Measurements from ENCODE around the gene GPC6.

DNA sequence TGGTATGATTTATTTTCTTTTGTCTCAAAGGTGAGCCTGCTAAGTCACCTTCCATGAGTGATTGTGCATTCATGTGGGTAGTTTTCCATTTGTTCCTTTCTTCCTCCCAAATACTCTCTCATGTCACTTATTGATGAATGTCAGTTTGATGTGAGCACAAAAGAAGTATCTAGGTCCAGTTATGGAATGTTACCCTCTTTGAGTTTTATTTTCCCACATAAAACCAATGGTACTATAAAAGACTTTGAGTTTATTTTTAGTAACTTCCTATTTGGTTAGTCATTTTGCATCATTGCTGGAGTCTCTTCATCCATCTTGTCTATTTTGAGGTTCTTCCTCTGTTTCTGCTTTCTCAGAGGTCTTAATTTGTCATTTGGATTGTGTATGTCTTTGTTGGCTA, 321.3 kb downstream of the GPC6 start:
- TF ChIP-seq HDGF (IDR thresholded peaks at IDR 0.05; ENCODE audit: borderline replicate concordance), result no peak
- TF ChIP-seq NFRKB (IDR thresholded peaks at IDR 0.05), result no peak
- no peak for TF ChIP-seq SUZ12 (IDR thresholded peaks at IDR 0.05)
- TF ChIP-seq FOXM1 (IDR thresholded peaks at IDR 0.05; ENCODE audit: borderline replicate concordance), result no peak
